Kidney (tissue), 14 donors: Measurements from ENCODE around the gene SNX14. TPM values are rescaled to one million over a fixed set of nuclear protein-coding genes. Genes with fewer than 3 reads are reported as not detected.

Source experiments
- DNase-seq, 5 donors: peaks; one replicate each; pipeline ENCODE4 v3.0.0-alpha.2; 2013 to 2020
- FAIRE-seq: peaks from 2 replicates; lab custom pipeline; 2012; peaks lifted over from hg19 to GRCh38; lab: Jason Lieb, UNC
- H3K27ac ChIP-seq, 2 donors: one replicate each; pipeline ENCODE4 v1.7.0; 2013; ENCODE audit warnings: low read depth in 2 of 2, low read length in 2 of 2, inconsistent platforms in 1 of 2
- H3K27me3 ChIP-seq: one replicate; pipeline ENCODE4 v1.7.1; 2013; ENCODE audit warnings: low read length, inconsistent platforms; ENCODE audit not compliant: control insufficient read depth, insufficient read depth
- H3K36me3 ChIP-seq, 3 donors: one replicate each; pipeline versions ENCODE4 v1.7.0 to v1.7.1; 2013; ENCODE audit warnings: low read length in 3 of 3, control low read depth in 1 of 3, inconsistent platforms in 1 of 3; ENCODE audit not compliant: insufficient read depth in 3 of 3, control insufficient read depth in 2 of 3
- H3K4me1 ChIP-seq, 3 donors: one replicate each; pipeline versions ENCODE4 v1.7.0 to v1.7.1; 2013; ENCODE audit warnings: low read length in 3 of 3, inconsistent platforms in 1 of 3, low read depth in 1 of 3; ENCODE audit not compliant: control insufficient read depth in 2 of 3, insufficient read depth in 2 of 3
- H3K4me3 ChIP-seq, 3 donors: one replicate each; pipeline versions ENCODE4 v1.7.0 to v1.8.1; 2013; ENCODE audit warnings: low read length in 3 of 3, control low read depth in 1 of 3, inconsistent platforms in 1 of 3
- H3K9ac ChIP-seq, 3 donors: one replicate each; pipeline versions ENCODE4 v1.7.0 to v1.7.1; 2013; ENCODE audit warnings: low read length in 3 of 3, control low read depth in 1 of 3, inconsistent platforms in 1 of 3
- H3K9me3 ChIP-seq, 3 donors: one replicate each; pipeline versions ENCODE4 v1.7.0 to v1.7.1; 2013; ENCODE audit warnings: low read length in 3 of 3, control low read depth in 1 of 3, inconsistent platforms in 1 of 3; ENCODE audit not compliant: control insufficient read depth in 2 of 3, insufficient read depth in 1 of 3
- intact Hi-C: fragments of 100-400 bp; cut with DNase I; formaldehyde crosslinking; loops from one replicate; pipeline ENCODE4 v1.11.1; 2022
- polyA plus RNA-seq: library from polyadenylated mRNA; stranded (reverse); fragments of 350-450 nt; fragmentation: Illumina TruSeq; extraction: RNeasy Lipid Tissue Mini Kit (QIAGEN cat#74804); gene quantifications from one replicate; pipeline ENCODE4 v1.2.3, GENCODE V29; 2014; ENCODE audit warnings: low read depth, low replicate concordance; ENCODE audit not compliant: insufficient read depth
- total RNA-seq: library from RNA; stranded (reverse); fragmentation: NEBNext Ultra II Directional; extraction: Animal tissue kit (Norgen Biotek cat#: 25700); gene quantifications from one replicate; pipeline ENCODE4 v1.2.1, GENCODE V29; 2021
- TF ChIP-seq, protein P1 (sequence below): IDR thresholded peaks from 3 replicates; pipeline ENCODE4 v1.5.1; 2012; ENCODE audit warnings: mild to moderate bottlenecking, moderate library complexity, borderline replicate concordance; ENCODE audit not compliant: insufficient read depth; ENCODE audit errors: extremely low read depth
- donor health status: control.
- donor health status: control.
- donor health status: control.
- donor health status: control.
- donor health status: control.
- donor health status: DM: yes; HTN: yes; CAD: no.
- donor health status: Normal renal cell carcinoma (clear cell type).

SNX14 gene
- total and polyA plus RNA-seq, 2 donors from 2014 or later = 100 to 125 TPM

DNA sequence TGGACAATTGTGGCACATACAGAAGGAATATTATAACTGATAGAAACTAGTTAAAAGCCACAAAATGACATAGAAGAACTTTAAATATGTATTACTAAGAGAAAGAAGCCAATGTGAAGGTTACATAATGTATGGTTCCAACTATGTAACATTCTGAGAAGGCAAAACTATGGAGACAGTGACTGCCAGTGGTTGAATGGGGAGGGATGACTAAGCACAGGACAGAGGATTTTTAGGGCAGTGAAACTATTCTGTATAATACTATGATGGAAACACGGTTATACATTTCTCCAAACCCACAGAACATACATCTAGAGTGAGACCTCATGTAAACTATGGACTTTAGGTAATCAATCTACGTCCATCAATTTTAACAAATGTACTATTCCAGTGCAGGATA is 26.6 kb upstream of the SNX14 start:
- DNase-seq (no peak), FAIRE-seq (no peak)
- H3K27ac ChIP-seq = no peak overlapping the region
- H3K9ac ChIP-seq = no peak overlapping the region
- H3K4me3 ChIP-seq = no peak overlapping the region
- TF ChIP-seq, protein P1, sequence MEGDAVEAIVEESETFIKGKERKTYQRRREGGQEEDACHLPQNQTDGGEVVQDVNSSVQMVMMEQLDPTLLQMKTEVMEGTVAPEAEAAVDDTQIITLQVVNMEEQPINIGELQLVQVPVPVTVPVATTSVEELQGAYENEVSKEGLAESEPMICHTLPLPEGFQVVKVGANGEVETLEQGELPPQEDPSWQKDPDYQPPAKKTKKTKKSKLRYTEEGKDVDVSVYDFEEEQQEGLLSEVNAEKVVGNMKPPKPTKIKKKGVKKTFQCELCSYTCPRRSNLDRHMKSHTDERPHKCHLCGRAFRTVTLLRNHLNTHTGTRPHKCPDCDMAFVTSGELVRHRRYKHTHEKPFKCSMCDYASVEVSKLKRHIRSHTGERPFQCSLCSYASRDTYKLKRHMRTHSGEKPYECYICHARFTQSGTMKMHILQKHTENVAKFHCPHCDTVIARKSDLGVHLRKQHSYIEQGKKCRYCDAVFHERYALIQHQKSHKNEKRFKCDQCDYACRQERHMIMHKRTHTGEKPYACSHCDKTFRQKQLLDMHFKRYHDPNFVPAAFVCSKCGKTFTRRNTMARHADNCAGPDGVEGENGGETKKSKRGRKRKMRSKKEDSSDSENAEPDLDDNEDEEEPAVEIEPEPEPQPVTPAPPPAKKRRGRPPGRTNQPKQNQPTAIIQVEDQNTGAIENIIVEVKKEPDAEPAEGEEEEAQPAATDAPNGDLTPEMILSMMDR = no peak
- intact Hi-C loops = no loop called here
- no peaks in the 10 kb centered on the region for H3K4me1 ChIP-seq
- H3K36me3 ChIP-seq = peaks cover 14 to 52% (median 22%) of the 10 kb centered on the region in 3 donors
- no peaks in the 10 kb centered on the region for H3K9me3 ChIP-seq
- no peaks in the 10 kb centered on the region for H3K27me3 ChIP-seq

DNA sequence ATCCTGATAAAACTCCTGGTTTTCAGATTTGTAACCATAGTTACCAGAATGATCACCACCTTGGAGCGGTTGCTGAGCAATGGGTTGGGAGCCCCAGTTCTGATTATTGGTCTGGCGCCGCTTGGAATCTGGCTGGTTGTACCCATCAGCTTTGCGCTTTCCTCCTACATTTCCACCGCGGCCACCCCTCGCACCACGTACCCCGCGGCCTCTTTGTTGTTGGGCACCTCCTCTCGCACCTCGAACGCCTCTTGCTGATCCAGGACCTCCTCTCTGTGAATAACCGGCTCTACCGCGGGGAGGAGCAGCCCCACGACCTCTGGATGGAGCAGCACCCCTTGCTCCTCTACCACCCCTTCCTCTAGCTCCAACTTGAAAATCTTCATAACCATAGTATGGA is 21.1 kb upstream of the SNX14 start:
- Histone ChIP-seq H3K4me1 (no peaks in the 10 kb centered on the region), H3K27me3 (no peaks in the 10 kb centered on the region), H3K9ac (no peak overlapping the region), H3K27ac (no peak overlapping the region), H3K36me3 (peaks cover 14 to 52% (median 25%) of the 10 kb centered on the region in 3 donors), H3K9me3 (no peaks in the 10 kb centered on the region), H3K4me3 (no peak overlapping the region)
- intact Hi-C loops = no loop called here
- no peak for FAIRE-seq
- TF ChIP-seq, protein P1 = no peak
- DNase-seq = peak in 1 of 5 donors; percentile 58

DNA sequence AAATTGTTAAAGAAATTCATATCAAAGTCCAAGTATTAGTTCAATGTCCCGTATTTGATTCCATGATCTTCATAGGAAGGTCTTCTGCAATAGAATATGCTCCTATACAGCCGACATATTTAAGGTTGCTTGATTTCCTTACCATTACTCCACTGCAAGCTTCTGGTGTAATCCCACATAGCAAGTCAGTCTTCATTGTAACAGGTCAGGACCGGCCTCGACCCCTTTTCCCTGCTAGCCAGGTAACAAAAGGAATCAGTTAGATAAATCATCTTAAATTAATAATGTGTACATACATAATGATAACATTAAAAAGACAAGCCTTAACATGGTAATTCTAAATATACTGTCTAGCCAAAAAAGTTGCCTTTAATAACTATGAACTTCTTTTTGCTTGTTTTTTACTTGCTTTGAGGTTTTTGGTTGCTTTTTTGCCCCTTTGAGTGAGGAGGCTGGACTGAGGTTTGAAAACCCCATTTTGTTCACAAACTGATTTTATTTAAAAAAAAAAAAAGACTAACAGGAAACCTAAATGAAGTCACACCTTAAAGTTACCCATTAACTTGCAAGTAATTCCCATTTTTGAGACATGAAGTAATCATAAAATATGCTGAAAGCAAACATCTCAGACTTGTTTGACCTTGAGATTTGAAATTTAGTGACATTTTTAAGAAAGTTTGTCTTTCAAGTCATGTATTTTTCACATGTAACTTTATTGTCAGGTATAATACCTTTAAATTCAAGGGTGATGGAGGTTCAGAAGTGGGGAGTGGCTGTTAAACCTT is 19.2 kb upstream of the SNX14 start:
- Histone ChIP-seq H3K9me3 (no peaks in the 10 kb centered on the region), H3K36me3 (peaks cover 14 to 40% (median 24%) of the 10 kb centered on the region in 3 donors), H3K27ac (peak overlapping the region; percentile 23 to 40), H3K4me3 (no peak overlapping the region), H3K9ac (no peak overlapping the region), H3K4me1 (no peaks in the 10 kb centered on the region), H3K27me3 (no peaks in the 10 kb centered on the region)
- TF ChIP-seq, protein P1 = no peak
- FAIRE-seq (peak; percentile 35), DNase-seq (peak in 2 of 5 donors; percentile 14 to 29)
- intact Hi-C loops = no loop called here
